ENCODE data around the gene EVA1B.

The EVA1B gene

DNA sequence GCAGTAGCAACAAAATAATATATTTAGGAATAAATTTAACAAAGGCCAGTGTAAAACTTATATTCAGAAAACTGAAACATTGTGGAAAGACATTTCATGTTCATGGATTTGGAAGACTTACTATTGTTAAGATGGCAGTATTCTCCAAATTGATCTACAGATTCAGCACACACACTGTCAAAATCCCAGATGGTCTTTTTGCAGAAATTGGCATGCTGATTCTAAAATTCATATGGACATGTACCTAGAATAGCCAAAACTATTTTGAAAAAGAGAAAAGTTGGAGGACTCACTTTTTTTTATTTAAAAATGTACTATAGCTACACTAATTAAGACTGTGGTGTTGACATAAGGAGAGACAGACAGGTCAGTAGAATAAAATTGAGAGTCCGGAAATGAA, 49.2 kb downstream of the EVA1B start:
- no peak for DNase-seq

DNA sequence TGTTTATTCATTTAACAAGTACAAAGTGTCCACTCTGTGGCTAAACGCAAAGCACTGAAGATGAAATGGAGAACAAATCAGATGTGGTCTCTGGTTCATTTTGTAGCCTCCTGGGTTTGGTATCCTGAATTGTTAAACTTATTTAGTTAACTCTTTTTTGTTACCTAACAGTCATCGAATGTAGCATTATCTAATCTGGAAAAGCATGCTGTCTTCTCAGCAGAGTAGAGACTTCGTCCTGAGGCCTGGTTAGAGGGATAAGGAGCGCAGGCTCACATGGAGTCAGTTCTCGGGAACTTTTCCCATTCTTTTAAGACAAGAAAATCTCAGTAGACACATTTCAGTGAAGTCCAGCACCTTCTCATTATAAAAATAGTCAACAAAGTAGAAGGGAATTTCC, 50.4 kb downstream of the EVA1B start:
- no peak for DNase-seq
